HEK293T (cell line): ENCODE measurements around the gene HBQ1.

Experiments
- ARNT ChIP-seq: fragments of 450-650 bp; IDR thresholded peaks from 2 replicates; pipeline ENCODE4 v1.6.1; 2017; ENCODE audit warnings: mild to moderate bottlenecking
- BHLHE40 ChIP-seq: fragments of 450-650 bp; IDR thresholded peaks from 2 replicates; pipeline ENCODE4 v1.6.1; 2016; ENCODE audit warnings: mild to moderate bottlenecking, moderate library complexity, borderline replicate concordance
- ELF4 ChIP-seq: fragments of 450-650 bp; IDR thresholded peaks from 2 replicates; pipeline ENCODE4 v1.6.1; 2017; ENCODE audit warnings: antibody characterized with exemption
- FOXA1 ChIP-seq: fragments of 450-650 bp; IDR thresholded peaks from 2 replicates; pipeline ENCODE4 v1.6.1; 2016; ENCODE audit warnings: mild to moderate bottlenecking
- FOXK2 ChIP-seq: fragments of 450-650 bp; IDR thresholded peaks from 2 replicates; pipeline ENCODE4 v1.6.1; 2016; ENCODE audit warnings: mild to moderate bottlenecking
- FOXM1 ChIP-seq: fragments of 450-650 bp; IDR thresholded peaks from 2 replicates; pipeline ENCODE4 v1.6.1; 2017; ENCODE audit warnings: mild to moderate bottlenecking, borderline replicate concordance
- HDGF ChIP-seq: fragments of 450-650 bp; IDR thresholded peaks from 2 replicates; pipeline ENCODE4 v1.6.1; 2017; ENCODE audit warnings: antibody characterized with exemption, borderline replicate concordance
- L3MBTL2 ChIP-seq: fragments of 450-650 bp; conservative IDR thresholded peaks from 2 replicates; pipeline ENCODE4 v1.6.1; 2016; ENCODE audit warnings: mild to moderate bottlenecking
- LEF1 ChIP-seq: fragments of 450-650 bp; IDR thresholded peaks from 2 replicates; pipeline ENCODE4 v1.6.1; 2017; ENCODE audit warnings: mild to moderate bottlenecking, borderline replicate concordance
- NFRKB ChIP-seq: fragments of 450-650 bp; IDR thresholded peaks from 2 replicates; pipeline ENCODE4 v1.6.1; 2016; ENCODE audit warnings: mild to moderate bottlenecking, moderate library complexity
- SP1 ChIP-seq: fragments of 450-650 bp; IDR thresholded peaks from 2 replicates; pipeline ENCODE4 v1.6.1; 2017
- SUZ12 ChIP-seq: fragments of 450-650 bp; IDR thresholded peaks from 2 replicates; pipeline ENCODE4 v1.6.1; 2016; ENCODE audit warnings: mild to moderate bottlenecking
- TARDBP ChIP-seq: fragments of 450-650 bp; IDR thresholded peaks from 2 replicates; pipeline ENCODE4 v1.6.1; 2016
- ZNF384 ChIP-seq: fragments of 450-650 bp; IDR thresholded peaks from 2 replicates; pipeline ENCODE4 v1.6.1; 2016

DNA sequence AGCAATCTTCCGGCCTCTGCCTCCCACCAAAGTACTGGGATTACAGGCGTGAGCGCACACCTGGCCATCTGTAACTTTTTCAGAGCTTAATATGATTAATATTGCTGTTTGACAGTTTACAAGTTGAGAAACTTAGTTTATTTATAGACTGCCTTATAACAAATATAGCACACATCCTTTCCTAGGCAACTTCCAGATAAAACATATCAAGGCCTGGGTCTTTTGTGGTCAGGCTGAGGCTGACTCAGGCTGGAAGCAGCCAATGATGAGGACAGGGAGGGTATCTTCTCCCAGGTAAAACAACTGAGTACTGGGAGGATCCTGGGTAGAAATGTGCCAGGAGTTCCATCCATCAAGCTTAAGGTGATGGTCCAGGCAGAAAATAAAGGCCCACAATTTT is 32.7 kb downstream of the HBQ1 start:
- TF ChIP-seq SP1 = no peak
- no peak for TF ChIP-seq ZNF384
- TF ChIP-seq L3MBTL2 = no peak
- no peak for TF ChIP-seq FOXA1
- no peak for TF ChIP-seq FOXM1
- TF ChIP-seq BHLHE40 = no peak
- no peak for TF ChIP-seq NFRKB
- no peak for TF ChIP-seq FOXK2
- TF ChIP-seq SUZ12 = no peak
- no peak for TF ChIP-seq LEF1
- no peak for TF ChIP-seq HDGF
- no peak for TF ChIP-seq ELF4
- TF ChIP-seq ARNT = no peak
- TF ChIP-seq TARDBP = no peak
